Astrocyte of the cerebellum (primary cell): Measurements from ENCODE around the gene ZNF319.
A peak's percentile ranks its signal among the peaks of the same experiment; 100 is the strongest.

Source experiments
- DNase-seq: peaks from one replicate; pipeline ENCODE4 v3.0.0-alpha.2; 2011; ENCODE audit warnings: low read depth
- H3K4me3 ChIP-seq: 2 replicates; pipeline ENCODE4 v1.5.1; 2011; ENCODE audit warnings: mild to moderate bottlenecking, low read depth, low read length, moderate library complexity
- CTCF ChIP-seq: IDR thresholded peaks from 2 replicates; pipeline ENCODE4 v1.5.1; 2012; ENCODE audit warnings: low read length, low read depth, moderate library complexity, mild to moderate bottlenecking; ENCODE audit errors: missing control alignments
- in situ Hi-C: cut with HindIII; loops from 2 replicates; pipeline ENCODE4 v1.10.0; 2017; ENCODE audit warnings: low sequenced_read_pairs

Gene ZNF319

GRCh38 chr16:58001781-58002415 lies 1.4 kb upstream of the ZNF319 start:
- TF ChIP-seq CTCF = no peak
- in situ Hi-C loops = no loop called here
- no peak for DNase-seq

GRCh38 chr16:58000706-58001676 lies 519 bp upstream of the ZNF319 start, which contains the start of gene USB1:
Gene USB1 (plus strand): TSS chr16:58001407. CDS start chr16:58001484, 77 bp downstream.
- peak; percentile 56 for TF ChIP-seq CTCF
- DNase-seq = peak; percentile 40
- peak within 1 kb of the TSS; percentile 80 for H3K4me3 ChIP-seq
- in situ Hi-C loops = no loop called here

More at GRCh38 chr16:58001781-58002415, 1.4 kb upstream of the ZNF319 start:
- H3K4me3 ChIP-seq = peak overlapping the region; percentile 80

GRCh38 chr16:57999366-57999970 lies 1.0 kb downstream of the ZNF319 start:
- H3K4me3 ChIP-seq = peak overlapping the region; percentile 80
- no peak for TF ChIP-seq CTCF
- DNase-seq = no peak
- in situ Hi-C loops = loop anchor here (25.0 kb wide), 1 partner anchor 212 kb away; no protein-coding TSS in a partner anchor

GRCh38 chr16:57998992-57999365 lies 1.5 kb downstream of the ZNF319 start:
- no peak for DNase-seq
- peak overlapping the region; percentile 80 for H3K4me3 ChIP-seq
- no peak for TF ChIP-seq CTCF
- in situ Hi-C loops = loop anchor here (25.0 kb wide), 1 partner anchor 212 kb away; no protein-coding TSS in a partner anchor

GRCh38 chr16:57998486-57998885 lies 2.0 kb downstream of the ZNF319 start:
- TF ChIP-seq CTCF = no peak
- no peak overlapping the region for H3K4me3 ChIP-seq
- in situ Hi-C loops = loop anchor here (25.0 kb wide), 1 partner anchor 211 kb away; no protein-coding TSS in a partner anchor
- no peak for DNase-seq

- DNase-seq = no peak
- no peak for TF ChIP-seq CTCF
- in situ Hi-C loops = loop anchor here (25.0 kb wide), 1 partner anchor 210 kb away; no protein-coding TSS in a partner anchor
- H3K4me3 ChIP-seq = no peak overlapping the region
Measured at GRCh38 chr16:57997528-57998265, 2.8 kb downstream of the ZNF319 start.
